Neutrophil (primary cell): ENCODE measurements around the gene ZBTB8B.
"Not testable (repeated sequence)": the region's sequence is repeated elsewhere in the genome, so short reads cannot be mapped to it uniquely, and the experiment has no call there.

Experiments
- H3K27ac ChIP-seq: fragments of 200-600 bp; sonication (generic); 2 replicates; pipeline ENCODE4 v1.5.1; 2016; ENCODE audit warnings: mild to moderate bottlenecking, moderate library complexity
- H3K27me3 ChIP-seq: fragments of 200-600 bp; sonication (generic); 2 replicates; pipeline ENCODE4 v1.6.0; 2016; ENCODE audit warnings: mild to moderate bottlenecking
- H3K36me3 ChIP-seq: fragments of 200-600 bp; sonication (generic); 2 replicates; pipeline ENCODE4 v1.5.1; 2017
- H3K4me1 ChIP-seq, 2 experiments: fragments of 200-600 bp in 1 of 2; sonication (generic) in 1 of 2; 1 replicate in 1 of 2; 2 replicates in 1 of 2; pipeline versions ENCODE4 v1.5.1 to v1.6.1; 2013 to 2016; ENCODE audit warnings: low read depth in 1 of 2, low read length in 1 of 2, mild to moderate bottlenecking in 1 of 2, moderate library complexity in 1 of 2; ENCODE audit not compliant: control insufficient read depth in 1 of 2, insufficient read depth in 1 of 2
- H3K4me3 ChIP-seq, 2 experiments: fragments of 200-600 bp in 1 of 2; sonication (generic) in 1 of 2; 1 replicate in 1 of 2; 2 replicates in 1 of 2; pipeline ENCODE4 v1.5.1; 2013 to 2016; ENCODE audit warnings: low read depth in 1 of 2, low read length in 1 of 2, mild to moderate bottlenecking in 1 of 2, moderate library complexity in 1 of 2
- H3K9me3 ChIP-seq: fragments of 200-600 bp; sonication (generic); 2 replicates; pipeline ENCODE4 v1.5.1; 2016
- TF ChIP-seq, protein P1 (sequence below): fragments of 200-600 bp; sonication (generic); IDR thresholded peaks from 2 replicates; pipeline ENCODE4 v1.5.1; 2016; ENCODE audit warnings: antibody characterized with exemption

Gene ZBTB8B

DNA sequence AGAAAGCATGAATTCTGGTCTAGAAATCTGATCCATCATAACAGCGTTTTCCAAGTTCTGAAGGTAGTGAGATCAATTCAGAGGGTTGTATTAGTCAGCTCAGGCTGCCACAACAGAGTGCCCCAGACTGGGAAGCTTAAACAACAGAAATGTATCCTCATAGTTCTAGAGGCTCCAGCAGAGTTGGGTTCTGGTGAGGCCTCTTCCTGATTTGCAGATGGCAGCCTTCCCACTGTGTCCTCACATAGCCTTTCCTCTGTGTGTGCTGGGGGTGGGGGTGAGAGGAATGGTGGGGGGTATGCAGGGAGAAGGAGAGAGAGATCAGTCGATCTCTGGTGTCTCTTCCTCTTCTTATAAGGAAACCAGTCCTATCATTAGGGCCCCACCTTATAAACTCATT, 15.1 kb downstream of the ZBTB8B start:
- TF ChIP-seq, protein P1, sequence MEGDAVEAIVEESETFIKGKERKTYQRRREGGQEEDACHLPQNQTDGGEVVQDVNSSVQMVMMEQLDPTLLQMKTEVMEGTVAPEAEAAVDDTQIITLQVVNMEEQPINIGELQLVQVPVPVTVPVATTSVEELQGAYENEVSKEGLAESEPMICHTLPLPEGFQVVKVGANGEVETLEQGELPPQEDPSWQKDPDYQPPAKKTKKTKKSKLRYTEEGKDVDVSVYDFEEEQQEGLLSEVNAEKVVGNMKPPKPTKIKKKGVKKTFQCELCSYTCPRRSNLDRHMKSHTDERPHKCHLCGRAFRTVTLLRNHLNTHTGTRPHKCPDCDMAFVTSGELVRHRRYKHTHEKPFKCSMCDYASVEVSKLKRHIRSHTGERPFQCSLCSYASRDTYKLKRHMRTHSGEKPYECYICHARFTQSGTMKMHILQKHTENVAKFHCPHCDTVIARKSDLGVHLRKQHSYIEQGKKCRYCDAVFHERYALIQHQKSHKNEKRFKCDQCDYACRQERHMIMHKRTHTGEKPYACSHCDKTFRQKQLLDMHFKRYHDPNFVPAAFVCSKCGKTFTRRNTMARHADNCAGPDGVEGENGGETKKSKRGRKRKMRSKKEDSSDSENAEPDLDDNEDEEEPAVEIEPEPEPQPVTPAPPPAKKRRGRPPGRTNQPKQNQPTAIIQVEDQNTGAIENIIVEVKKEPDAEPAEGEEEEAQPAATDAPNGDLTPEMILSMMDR, result no peak
- Histone ChIP-seq H3K9me3 (no peaks in the 10 kb centered on the region), H3K27me3 (no peaks in the 10 kb centered on the region), H3K36me3 (no peaks in the 10 kb centered on the region), H3K4me1 (no peaks in the 10 kb centered on the region), H3K4me3 (no peak overlapping the region), H3K27ac (no peak overlapping the region)

- no peaks in the 10 kb centered on the region for H3K27me3 ChIP-seq
- H3K4me3 ChIP-seq, result no peak overlapping the region
- TF ChIP-seq, protein P1, result no peak
- no peaks in the 10 kb centered on the region for H3K9me3 ChIP-seq
- H3K4me1 ChIP-seq, result no peaks in the 10 kb centered on the region
- no peak overlapping the region for H3K27ac ChIP-seq
- H3K36me3 ChIP-seq, result no peaks in the 10 kb centered on the region
These were observed 15.9 kb downstream of the ZBTB8B start for GRCh38 chr1:32480761-32481160.

- not testable (repeated sequence) for H3K27ac ChIP-seq, H3K27me3 ChIP-seq
These were observed 16.9 kb downstream of the ZBTB8B start for GRCh38 chr1:32481788-32482187.

GRCh38 chr1:32485554-32486255, 20.8 kb downstream of the ZBTB8B start:
- Histone ChIP-seq H3K27me3 (peaks cover 4% of the 10 kb centered on the region), H3K4me3 (no peak overlapping the region), H3K4me1 (no peaks in the 10 kb centered on the region), H3K9me3 (no peaks in the 10 kb centered on the region), H3K36me3 (no peaks in the 10 kb centered on the region), H3K27ac (no peak overlapping the region)
- TF ChIP-seq, protein P1, result no peak

More at GRCh38 chr1:32481788-32482187, 16.9 kb downstream of the ZBTB8B start:
- H3K4me1 ChIP-seq, H3K36me3 ChIP-seq, H3K9me3 ChIP-seq, H3K4me3 ChIP-seq: not testable (repeated sequence)

GRCh38 chr1:32486463-32487113, 21.7 kb downstream of the ZBTB8B start:
- Histone ChIP-seq H3K27ac (no peak overlapping the region), H3K36me3 (no peaks in the 10 kb centered on the region), H3K9me3 (no peaks in the 10 kb centered on the region), H3K4me3 (no peak overlapping the region), H3K27me3 (peaks cover 4% of the 10 kb centered on the region), H3K4me1 (no peaks in the 10 kb centered on the region)
- TF ChIP-seq, protein P1, result no peak

GRCh38 chr1:32487182-32487581, 22.3 kb downstream of the ZBTB8B start:
- Histone ChIP-seq H3K9me3 (no peaks in the 10 kb centered on the region), H3K36me3 (no peaks in the 10 kb centered on the region), H3K4me3 (no peak overlapping the region), H3K4me1 (no peaks in the 10 kb centered on the region), H3K27ac (no peak overlapping the region), H3K27me3 (peaks cover 4% of the 10 kb centered on the region)
- TF ChIP-seq, protein P1, result no peak
